Trophoblast cell (in vitro differentiated cells and primary cell): ENCODE data around the gene LRRC56.

ENCODE experiments used
- DNase-seq, 2 donors: peaks; one replicate each; pipeline ENCODE4 v3.0.0-alpha.2; 2016
- H2AFZ ChIP-seq: 2 replicates; pipeline ENCODE4 v1.6.1; 2013; ENCODE audit warnings: low read length, moderate library complexity, mild to moderate bottlenecking; ENCODE audit not compliant: insufficient read depth, poor library complexity
- H2AK5ac ChIP-seq: 2 replicates; pipeline ENCODE4 v1.6.1; 2013; ENCODE audit warnings: mild to moderate bottlenecking, low read length
- H2BK120ac ChIP-seq: 2 replicates; pipeline ENCODE4 v1.6.1; 2013; ENCODE audit warnings: low read length, mild to moderate bottlenecking, moderate library complexity; ENCODE audit not compliant: insufficient read depth, poor library complexity
- H2BK12ac ChIP-seq: 2 replicates; pipeline ENCODE4 v1.6.1; 2013; ENCODE audit warnings: mild to moderate bottlenecking, low read length, moderate library complexity
- H2BK5ac ChIP-seq: 2 replicates; pipeline ENCODE4 v1.6.1; 2013; ENCODE audit warnings: low read length, low read depth, moderate library complexity, mild to moderate bottlenecking; ENCODE audit not compliant: poor library complexity
- H3K14ac ChIP-seq: 2 replicates; pipeline ENCODE4 v1.6.1; 2013; ENCODE audit warnings: mild to moderate bottlenecking, low read length
- H3K18ac ChIP-seq: 2 replicates; pipeline ENCODE4 v1.6.1; 2013; ENCODE audit warnings: mild to moderate bottlenecking, low read length
- H3K23ac ChIP-seq: 2 replicates; pipeline ENCODE4 v1.6.1; 2013; ENCODE audit warnings: low read length
- H3K27ac ChIP-seq: 2 replicates; pipeline ENCODE4 v1.5.1; 2013; ENCODE audit warnings: low read depth, mild to moderate bottlenecking, inconsistent platforms, low read length, moderate library complexity
- H3K27me3 ChIP-seq: 2 replicates; pipeline ENCODE4 v1.6.1; 2013; ENCODE audit warnings: inconsistent platforms, mild to moderate bottlenecking, low read length, moderate library complexity; ENCODE audit not compliant: insufficient read depth
- H3K36me3 ChIP-seq, 2 experiments: 1 replicate in 1 of 2; 2 replicates in 1 of 2; pipeline ENCODE4 v1.6.1; 2013; ENCODE audit warnings: low read length in 2 of 2, mild to moderate bottlenecking in 2 of 2, moderate library complexity in 1 of 2; ENCODE audit not compliant: insufficient read depth in 2 of 2, control insufficient read depth in 1 of 2
- H3K4ac ChIP-seq: 2 replicates; pipeline ENCODE4 v1.6.1; 2013; ENCODE audit warnings: low read depth, mild to moderate bottlenecking, low read length, moderate library complexity
- H3K4me1 ChIP-seq, 2 experiments: 1 replicate in 1 of 2; 2 replicates in 1 of 2; pipeline ENCODE4 v1.6.1; 2013; ENCODE audit warnings: low read length in 2 of 2, mild to moderate bottlenecking in 2 of 2, moderate library complexity in 1 of 2; ENCODE audit not compliant: insufficient read depth in 2 of 2, control insufficient read depth in 1 of 2
- H3K4me2 ChIP-seq: 2 replicates; pipeline ENCODE4 v1.6.1; 2013; ENCODE audit warnings: inconsistent platforms, mild to moderate bottlenecking, low read length, moderate library complexity
- H3K4me3 ChIP-seq: 2 replicates; pipeline ENCODE4 v1.5.1; 2013; ENCODE audit warnings: mild to moderate bottlenecking, low read depth, low read length, inconsistent platforms
- H3K79me1 ChIP-seq: one replicate; pipeline ENCODE4 v1.6.1; 2013; ENCODE audit warnings: low read length
- H3K79me2 ChIP-seq: 2 replicates; pipeline ENCODE4 v1.6.1; 2013; ENCODE audit warnings: low read length, mild to moderate bottlenecking; ENCODE audit not compliant: control insufficient read depth, insufficient read depth, poor library complexity
- H3K9ac ChIP-seq: 2 replicates; pipeline ENCODE4 v1.6.1; 2013; ENCODE audit warnings: mild to moderate bottlenecking, low read length
- H3K9me3 ChIP-seq: 2 replicates; pipeline ENCODE4 v1.6.1; 2013; ENCODE audit warnings: low read depth, mild to moderate bottlenecking, control low read depth, inconsistent platforms, low read length; ENCODE audit not compliant: insufficient read depth
- H4K12ac ChIP-seq: 2 replicates; pipeline ENCODE4 v1.6.1; 2013; ENCODE audit warnings: low read depth, mild to moderate bottlenecking, low read length, moderate library complexity
- H4K8ac ChIP-seq: 2 replicates; pipeline ENCODE4 v1.6.1; 2013; ENCODE audit warnings: low read depth, mild to moderate bottlenecking, low read length, moderate library complexity
- H4K91ac ChIP-seq: one replicate; pipeline ENCODE4 v1.6.1; 2013; ENCODE audit warnings: low read depth, mild to moderate bottlenecking, low read length, moderate library complexity
- WGBS: extraction: QIAGEN DNeasy Blood & Tissue Kit; methylation state at CpG from one replicate; pipeline ENCODE4 v1.1.7; 2013; ENCODE audit warnings: missing lambda C conversion rate; ENCODE audit not compliant: insufficient read length, insufficient coverage; ENCODE audit errors: extremely low coverage; 5-methylcytosine and 5-hydroxymethylcytosine counted together

The LRRC56 gene

DNA sequence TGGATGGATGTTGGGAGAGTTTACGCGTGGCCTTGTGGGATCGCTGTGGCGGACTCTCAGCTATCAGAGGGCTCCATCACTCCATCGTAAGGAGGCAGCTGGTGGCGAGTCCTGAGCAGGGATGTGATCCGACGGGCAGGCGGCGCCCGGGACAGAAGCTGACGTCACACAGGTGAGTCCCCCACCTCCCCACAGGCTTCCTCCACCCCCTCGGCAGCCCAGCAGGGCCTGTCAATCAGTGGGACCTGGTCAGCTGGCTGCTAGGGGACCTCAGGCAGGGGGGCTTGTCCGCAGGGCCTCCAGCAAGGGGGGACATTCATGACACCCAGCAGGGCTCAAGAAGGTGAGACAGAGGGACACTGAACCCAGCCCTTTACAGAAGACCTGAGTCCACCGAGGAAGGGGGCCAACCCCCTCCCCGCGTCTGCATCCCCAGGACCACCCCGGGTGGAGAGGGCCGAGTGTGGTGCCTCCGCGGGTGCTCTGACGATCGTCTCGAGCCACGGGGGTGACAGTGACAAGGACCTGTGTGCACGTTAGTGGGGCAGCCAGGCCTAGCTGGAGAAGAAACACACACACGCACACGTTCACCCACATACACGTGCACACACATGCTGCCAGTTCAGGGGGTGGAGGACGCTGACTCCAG lies 9.0 kb upstream of the LRRC56 start:
- Histone ChIP-seq H2BK5ac (no peak overlapping the region), H3K27ac (no peak overlapping the region), H3K79me2 (no peaks in the 10 kb centered on the region), H3K4me3 (no peak overlapping the region), H3K9ac (no peak overlapping the region), H2BK120ac (no peak overlapping the region), H4K91ac (no peak overlapping the region), H3K4me2 (no peak overlapping the region), H3K4ac (no peak overlapping the region), H4K12ac (no peak overlapping the region), H3K4me1 (no peaks in the 10 kb centered on the region), H3K23ac (no peak overlapping the region), H2AFZ (no peak overlapping the region), H3K36me3 (peaks cover 23 to 27% of the 10 kb centered on the region in 2 experiments), H2BK12ac (no peak overlapping the region), H3K14ac (no peak overlapping the region), H3K9me3 (peaks cover 1% of the 10 kb centered on the region), H3K18ac (no peak overlapping the region), H2AK5ac (no peak overlapping the region), H4K8ac (no peak overlapping the region), H3K79me1 (no peaks in the 10 kb centered on the region), H3K27me3 (no peaks in the 10 kb centered on the region)
- DNase-seq, result no peak
- WGBS, result no CpG with 5 or more reads among the region's 30 CpGs

DNA sequence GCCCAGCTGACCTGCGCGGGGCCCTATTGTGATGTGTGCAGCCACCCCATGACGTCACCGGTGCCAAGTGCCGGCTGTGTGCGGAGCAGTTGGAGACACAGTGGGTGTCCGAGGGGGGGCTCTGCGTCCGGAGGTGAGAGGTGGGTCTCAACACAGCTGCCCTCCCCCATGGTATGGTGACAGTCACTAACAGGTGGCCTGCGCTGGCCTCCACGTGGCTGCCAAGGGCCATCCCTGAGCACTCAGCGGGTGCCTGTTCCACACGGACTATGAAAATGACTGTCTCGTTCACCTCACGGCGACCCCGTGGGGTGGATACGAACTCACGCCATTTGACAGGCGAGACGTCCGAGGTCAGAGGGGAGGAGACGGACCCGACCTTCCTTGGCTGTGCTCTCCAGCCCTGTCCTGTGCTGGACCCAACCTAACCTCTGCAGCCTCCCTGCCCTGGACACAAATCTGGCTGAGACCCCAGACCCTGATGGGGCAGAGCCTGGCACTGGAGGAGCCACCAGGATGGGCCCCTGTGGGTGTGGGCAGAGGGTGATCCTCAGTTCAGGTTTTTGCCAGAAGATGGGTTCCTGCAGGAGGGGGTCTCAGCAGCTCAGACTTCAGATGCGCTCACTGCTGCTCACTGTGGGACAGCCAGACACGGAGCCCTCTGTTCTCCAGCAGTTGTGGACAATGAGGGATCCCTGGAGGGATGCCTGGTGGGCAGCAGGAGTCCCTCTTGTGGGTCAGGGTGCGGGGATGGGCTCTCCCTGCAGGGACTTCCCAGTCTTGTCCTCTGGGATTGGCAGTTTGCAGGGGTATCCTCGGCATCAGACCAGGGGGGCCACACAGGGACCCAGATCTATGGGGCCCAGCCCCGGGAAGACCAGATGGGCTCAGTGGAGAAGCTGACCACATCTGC lies 8.3 kb upstream of the LRRC56 start:
- H3K27ac ChIP-seq, result no peak overlapping the region
- no peak overlapping the region for H2AK5ac ChIP-seq
- WGBS, result no CpG with 5 or more reads among the region's 29 CpGs
- H3K23ac ChIP-seq, result no peak overlapping the region
- no peak overlapping the region for H3K4me3 ChIP-seq
- no peak overlapping the region for H3K4ac ChIP-seq
- H2BK12ac ChIP-seq, result no peak overlapping the region
- no peaks in the 10 kb centered on the region for H3K79me2 ChIP-seq
- H4K8ac ChIP-seq, result no peak overlapping the region
- peaks cover 31 to 34% of the 10 kb centered on the region in 2 experiments for H3K36me3 ChIP-seq
- H4K91ac ChIP-seq, result no peak overlapping the region
- no peak overlapping the region for H4K12ac ChIP-seq
- peaks cover under 1% of the 10 kb centered on the region in 2 experiments for H3K4me1 ChIP-seq
- H3K18ac ChIP-seq, result no peak overlapping the region
- peaks cover 1% of the 10 kb centered on the region for H3K9me3 ChIP-seq
- H2BK5ac ChIP-seq, result no peak overlapping the region
- H2BK120ac ChIP-seq, result no peak overlapping the region
- no peaks in the 10 kb centered on the region for H3K79me1 ChIP-seq
- no peak overlapping the region for H3K4me2 ChIP-seq
- no peaks in the 10 kb centered on the region for H3K27me3 ChIP-seq
- no peak overlapping the region for H3K14ac ChIP-seq
- no peak overlapping the region for H3K9ac ChIP-seq
- DNase-seq, result no peak
- H2AFZ ChIP-seq, result no peak overlapping the region

DNA sequence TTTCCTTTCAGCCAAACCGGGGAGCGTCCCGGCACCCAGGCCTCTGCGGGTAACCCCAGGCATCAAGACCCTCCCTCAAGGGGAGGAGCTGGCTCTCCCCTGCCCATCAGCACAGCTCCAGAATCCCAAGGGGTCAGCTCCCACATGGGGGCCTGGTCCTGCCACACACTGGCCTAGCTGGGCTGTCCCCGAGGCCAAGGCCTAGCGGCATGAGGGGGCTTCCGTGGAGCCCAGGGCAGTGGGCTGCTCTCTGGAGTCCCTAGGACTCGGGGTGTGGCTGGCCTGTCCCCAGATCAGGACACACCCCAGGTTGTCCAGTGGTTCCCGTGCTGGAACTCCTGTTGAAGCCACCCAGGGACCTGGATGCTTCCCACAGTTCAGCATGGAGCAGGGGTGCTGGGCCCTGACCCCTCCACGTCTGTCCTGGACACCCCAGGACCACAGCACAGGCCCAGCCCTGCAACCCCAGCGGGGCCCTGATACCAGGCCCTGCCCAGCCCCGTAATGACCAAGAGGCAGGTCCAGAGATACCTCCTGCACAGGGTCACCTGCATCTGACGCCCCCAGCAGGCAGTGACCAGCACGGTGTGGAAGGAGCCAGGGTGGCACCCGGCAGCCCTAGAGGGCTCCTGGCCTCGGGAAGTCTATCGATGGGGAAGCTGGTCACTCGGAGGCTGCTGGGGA lies 7.5 kb upstream of the LRRC56 start:
- H3K36me3 ChIP-seq, result peaks cover 31 to 37% of the 10 kb centered on the region in 2 experiments
- no peak overlapping the region for H3K18ac ChIP-seq
- no peak overlapping the region for H2BK120ac ChIP-seq
- H3K14ac ChIP-seq, result no peak overlapping the region
- no peak overlapping the region for H4K91ac ChIP-seq
- no peaks in the 10 kb centered on the region for H3K27me3 ChIP-seq
- no peak overlapping the region for H2AFZ ChIP-seq
- no peak overlapping the region for H4K8ac ChIP-seq
- DNase-seq, result no peak
- H3K79me2 ChIP-seq, result peaks cover 4% of the 10 kb centered on the region
- H3K27ac ChIP-seq, result no peak overlapping the region
- peaks cover 1% of the 10 kb centered on the region for H3K9me3 ChIP-seq
- H2BK12ac ChIP-seq, result no peak overlapping the region
- H2BK5ac ChIP-seq, result no peak overlapping the region
- no peak overlapping the region for H3K23ac ChIP-seq
- H3K79me1 ChIP-seq, result peaks cover 4% of the 10 kb centered on the region
- H3K9ac ChIP-seq, result no peak overlapping the region
- no peak overlapping the region for H4K12ac ChIP-seq
- no CpG with 5 or more reads among the region's 18 CpGs for WGBS
- no peak overlapping the region for H2AK5ac ChIP-seq
- no peak overlapping the region for H3K4ac ChIP-seq
- no peak overlapping the region for H3K4me3 ChIP-seq
- H3K4me2 ChIP-seq, result no peak overlapping the region
- peaks cover 5 to 7% of the 10 kb centered on the region in 2 experiments for H3K4me1 ChIP-seq

GRCh38 chr11:530960-531831 lies 6.1 kb upstream of the LRRC56 start:
- WGBS, result no CpG with 5 or more reads among the region's 28 CpGs

More at GRCh38 chr11:530960-531831, 6.1 kb upstream of the LRRC56 start:
- H3K9me3 ChIP-seq, result peaks cover 1% of the 10 kb centered on the region
- H3K36me3 ChIP-seq, result peaks cover 31 to 37% of the 10 kb centered on the region in 2 experiments
- no peak overlapping the region for H2BK5ac ChIP-seq
- DNase-seq, result no peak
- no peak overlapping the region for H4K12ac ChIP-seq
- no peak overlapping the region for H4K91ac ChIP-seq
- peaks cover 6% of the 10 kb centered on the region for H3K79me2 ChIP-seq
- H3K4me3 ChIP-seq, result no peak overlapping the region
- no peak overlapping the region for H3K23ac ChIP-seq
- H2AK5ac ChIP-seq, result no peak overlapping the region
- no peak overlapping the region for H4K8ac ChIP-seq
- H3K27ac ChIP-seq, result no peak overlapping the region
- H2BK120ac ChIP-seq, result no peak overlapping the region
- H3K9ac ChIP-seq, result no peak overlapping the region
- H3K18ac ChIP-seq, result no peak overlapping the region
- H3K4me2 ChIP-seq, result no peak overlapping the region
- H2BK12ac ChIP-seq, result no peak overlapping the region
- H3K4me1 ChIP-seq, result peaks cover 9 to 10% of the 10 kb centered on the region in 2 experiments
- no peak overlapping the region for H2AFZ ChIP-seq
- H3K14ac ChIP-seq, result no peak overlapping the region
- H3K27me3 ChIP-seq, result no peaks in the 10 kb centered on the region
- no peak overlapping the region for H3K4ac ChIP-seq
- peaks cover 10% of the 10 kb centered on the region for H3K79me1 ChIP-seq
